Colonic mucosa (tissue), 4 donors: ENCODE data around the gene ATXN10. TPM values are rescaled to one million over a fixed set of nuclear protein-coding genes. Genes with fewer than 3 reads are reported as not detected.
A peak's percentile ranks its signal among the peaks of the same experiment; 100 is the strongest.

Experiments used
- DNase-seq: peaks from one replicate; pipeline ENCODE4 v3.0.0-alpha.2; 2020
- H3K27ac ChIP-seq: fragments of 200-600 bp; one replicate; pipeline ENCODE4 v1.8.0; 2021
- H3K27me3 ChIP-seq: fragments of 200-600 bp; one replicate; pipeline ENCODE4 v1.8.0; 2021
- H3K36me3 ChIP-seq: fragments of 200-600 bp; one replicate; pipeline ENCODE4 v1.8.0; 2021
- H3K4me1 ChIP-seq: fragments of 200-600 bp; one replicate; pipeline ENCODE4 v1.8.0; 2021; ENCODE audit warnings: mild to moderate bottlenecking
- H3K4me3 ChIP-seq: fragments of 200-600 bp; one replicate; pipeline ENCODE4 v1.8.0; 2021
- H3K9ac ChIP-seq, 2 donors: one replicate each; pipeline ENCODE4 v1.7.0; 2013; ENCODE audit warnings: control low read depth in 2 of 2, low read depth in 2 of 2, low read length in 2 of 2
- H3K9me3 ChIP-seq: fragments of 200-600 bp; one replicate; pipeline ENCODE4 v1.8.0; 2021
- CTCF ChIP-seq: fragments of 200-600 bp; IDR thresholded peaks from one replicate; pipeline ENCODE4 v1.8.0; 2022; ENCODE audit warnings: antibody characterized with exemption, mild to moderate bottlenecking
- intact Hi-C: fragments of 100-400 bp; cut with DNase I; formaldehyde crosslinking; loops from one replicate; pipeline ENCODE4 v1.14.1; 2022
- total RNA-seq, 2 donors: library from RNA; stranded (reverse); fragmentation: NEBNext Ultra II Directional in 1 of 2; extraction: Animal tissue kit (Norgen Biotek cat#: 25700) in 1 of 2; gene quantifications; one replicate each; pipeline ENCODE4 v1.2.1, GENCODE V29; 2021
- donor health status: healthy.
- donor health status: DM: no; HTN: no; CAD: no.
- donor health status: DM: no; HTN: no; CAD: no.

ATXN10 gene
- total RNA-seq, 2 donors from 2014 or later: 90.5 to 94.9 TPM

GRCh38 chr22:45632791-45633515 is 38.7 kb upstream of the ATXN10 start:
- intact Hi-C loops: no loop called here
- Histone ChIP-seq H3K27ac (no peak overlapping the region), H3K9ac (no peak overlapping the region), H3K9me3 (no peaks in the 10 kb centered on the region), H3K4me3 (no peak overlapping the region), H3K36me3 (no peaks in the 10 kb centered on the region), H3K4me1 (no peaks in the 10 kb centered on the region), H3K27me3 (no peaks in the 10 kb centered on the region)
- no peak for TF ChIP-seq CTCF
- no peak for DNase-seq

GRCh38 chr22:45636683-45637082 is 35.0 kb upstream of the ATXN10 start:
- peaks cover 4% of the 10 kb centered on the region for H3K4me1 ChIP-seq
- H3K4me3 ChIP-seq: no peak overlapping the region
- H3K9me3 ChIP-seq: no peaks in the 10 kb centered on the region
- H3K27ac ChIP-seq: no peak overlapping the region
- H3K9ac ChIP-seq: no peak overlapping the region
- DNase-seq: no peak
- no peak for TF ChIP-seq CTCF
- no peaks in the 10 kb centered on the region for H3K36me3 ChIP-seq
- intact Hi-C loops: no loop called here
- H3K27me3 ChIP-seq: no peaks in the 10 kb centered on the region

GRCh38 chr22:45638197-45638596 is 33.4 kb upstream of the ATXN10 start:
- DNase-seq: no peak
- Histone ChIP-seq H3K4me1 (peaks cover 4% of the 10 kb centered on the region), H3K36me3 (no peaks in the 10 kb centered on the region), H3K27ac (no peak overlapping the region), H3K9me3 (no peaks in the 10 kb centered on the region), H3K9ac (no peak overlapping the region), H3K4me3 (no peak overlapping the region), H3K27me3 (no peaks in the 10 kb centered on the region)
- TF ChIP-seq CTCF: no peak
- intact Hi-C loops: no loop called here

GRCh38 chr22:45638834-45639746 is 32.5 kb upstream of the ATXN10 start:
- no peaks in the 10 kb centered on the region for H3K9me3 ChIP-seq
- DNase-seq: peak; percentile 63

More at GRCh38 chr22:45638834-45639746, 32.5 kb upstream of the ATXN10 start:
- Histone ChIP-seq H3K4me1 (peaks cover 4% of the 10 kb centered on the region), H3K9ac (no peak overlapping the region), H3K27ac (no peak overlapping the region), H3K27me3 (no peaks in the 10 kb centered on the region), H3K4me3 (no peak overlapping the region), H3K36me3 (no peaks in the 10 kb centered on the region)
- TF ChIP-seq CTCF: no peak
- intact Hi-C loops: no loop called here
